Stimulated activated CD8-positive, alpha-beta memory T cell treated with anti-CD3 and anti-CD28 coated beads, Interleukin-15, amount 100 ng/mL, for 48 hours (primary cell): ENCODE results near the gene PARVG.
A peak's percentile ranks its signal among the peaks of the same experiment; 100 is the strongest.

Experiments
- DNase-seq, 2 donors: peaks; one replicate each; pipeline ENCODE4 v3.0.0-alpha.2; 2020; ENCODE audit warnings: low read depth in 2 of 2

Gene PARVG

DNA sequence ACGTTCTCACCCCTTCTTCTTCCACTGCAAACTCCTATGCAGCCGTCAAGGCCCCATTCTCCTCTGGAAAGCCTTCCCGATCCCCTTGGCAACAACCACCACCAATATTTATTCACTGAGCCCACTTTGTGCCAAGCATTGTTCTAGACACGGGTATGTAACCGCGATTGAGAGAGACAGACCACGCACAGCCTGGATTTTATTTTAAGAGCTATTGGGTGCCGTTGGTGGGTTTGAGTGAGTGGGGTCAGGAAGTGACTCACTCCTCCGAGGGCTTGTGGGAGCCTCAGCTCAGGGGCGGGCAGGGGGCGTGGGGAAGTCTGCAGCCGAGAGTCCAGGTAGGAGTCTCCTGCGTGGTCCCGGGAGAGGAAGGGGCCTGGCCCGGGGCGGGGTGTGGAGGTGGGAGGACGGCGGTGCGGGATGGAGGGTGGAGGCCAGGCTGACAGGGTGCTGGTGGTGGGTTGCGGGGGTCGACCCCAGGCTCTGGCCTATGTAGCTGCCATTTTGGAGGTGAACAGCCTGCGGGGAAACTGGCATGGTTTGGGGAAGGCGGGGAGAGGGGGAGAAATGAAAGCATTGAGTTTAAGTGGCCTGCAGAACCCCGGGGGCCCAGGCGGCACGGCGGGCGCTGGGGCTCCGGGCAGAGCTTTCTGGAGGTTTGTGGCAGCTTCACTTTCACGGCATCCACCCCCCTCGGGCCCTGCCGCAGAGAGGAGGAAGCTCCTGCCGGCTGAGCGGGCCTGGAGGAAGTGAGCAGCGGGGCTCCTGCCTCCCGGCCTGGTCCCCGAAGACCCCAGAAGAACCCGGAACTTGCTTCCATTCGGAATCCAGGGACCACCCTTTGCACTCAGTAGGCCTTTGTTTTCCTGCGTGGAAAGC is 547 bp downstream of the PARVG start:
- DNase-seq: peak; percentile 42 to 44

DNA sequence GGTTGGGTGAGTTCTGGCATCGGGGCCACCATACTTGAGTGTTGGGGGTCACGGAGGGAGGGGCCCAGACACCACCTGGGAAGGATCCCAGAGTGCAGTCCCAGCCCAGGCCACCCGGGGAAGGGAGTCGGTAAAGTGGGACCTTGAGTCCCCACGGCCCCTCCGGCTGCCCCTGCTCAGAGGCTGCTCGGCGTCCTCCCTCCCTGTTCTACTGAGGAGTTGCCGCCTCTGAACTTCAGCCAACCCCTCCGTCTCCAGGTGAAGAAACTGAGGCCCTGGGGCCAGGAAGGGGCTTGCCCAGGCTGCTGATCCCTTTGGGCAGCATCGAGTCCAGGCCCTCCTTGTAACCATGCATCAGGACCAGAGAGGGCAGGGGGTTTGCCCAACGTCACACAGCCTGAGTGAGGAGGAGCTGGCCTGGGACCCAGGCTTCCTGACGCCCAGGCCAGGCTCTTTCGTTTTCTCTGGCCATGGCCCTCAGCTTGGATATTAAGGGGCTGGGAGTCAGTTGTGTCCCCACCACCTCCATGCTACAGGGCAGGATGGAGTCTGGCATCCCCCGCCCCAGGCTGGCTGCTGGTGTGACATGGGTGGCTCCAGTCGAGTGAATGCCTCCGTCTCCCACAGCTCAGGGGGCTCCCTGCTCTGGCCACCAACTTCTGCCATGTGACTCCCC is 1.3 kb downstream of the PARVG start:
- DNase-seq: no peak

DNA sequence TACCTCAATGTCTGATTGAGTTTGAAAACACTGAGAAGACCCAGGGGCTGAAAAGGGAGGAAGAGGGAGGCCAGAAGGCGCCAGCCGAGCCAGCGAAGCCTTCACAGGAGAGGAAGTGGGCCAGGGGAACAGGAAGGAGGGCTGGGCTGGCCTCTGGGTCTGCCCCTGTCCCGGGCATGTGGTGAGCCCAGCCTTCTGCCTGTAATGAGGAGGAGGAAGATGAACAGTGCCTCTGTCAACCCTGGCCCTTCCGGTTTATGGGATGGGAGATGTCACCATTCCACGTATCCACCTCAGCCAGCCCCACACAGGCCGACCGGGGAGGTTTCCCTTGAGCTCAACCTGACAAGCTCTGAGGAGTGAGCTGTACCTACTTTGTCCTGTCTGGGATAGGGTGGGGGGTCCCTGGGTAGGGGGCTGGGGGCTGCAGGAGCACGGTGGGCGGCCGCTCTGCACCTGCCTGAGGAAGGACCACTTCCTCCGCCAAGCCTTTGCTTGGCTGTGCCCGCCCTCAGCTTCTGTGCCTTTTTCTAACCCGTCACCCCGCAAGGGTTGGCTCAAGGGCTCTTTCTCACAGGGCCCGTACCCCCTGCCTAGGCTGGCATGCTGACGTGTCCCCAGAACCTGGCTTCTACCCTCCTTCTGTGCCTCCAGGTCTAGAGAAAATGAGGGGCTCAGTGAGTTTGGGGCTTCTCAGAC is 2.0 kb downstream of the PARVG start:
- DNase-seq: peak in 1 of 2 donors; percentile 36

DNA sequence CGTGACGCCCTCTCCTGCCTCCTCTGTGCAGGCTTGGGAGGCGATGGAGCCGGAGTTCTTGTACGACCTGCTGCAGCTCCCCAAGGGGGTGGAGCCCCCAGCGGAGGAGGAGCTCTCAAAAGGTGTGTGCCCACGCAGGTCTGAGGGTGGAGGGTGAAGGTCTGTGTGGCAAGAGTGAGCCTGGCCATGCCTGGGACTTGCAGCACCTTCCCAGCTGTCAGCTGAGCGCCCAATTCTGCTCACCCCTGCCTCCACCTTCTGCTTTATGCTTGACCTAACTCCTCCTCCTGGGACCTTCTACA is 2.5 kb downstream of the PARVG start:
- no peak for DNase-seq

DNA sequence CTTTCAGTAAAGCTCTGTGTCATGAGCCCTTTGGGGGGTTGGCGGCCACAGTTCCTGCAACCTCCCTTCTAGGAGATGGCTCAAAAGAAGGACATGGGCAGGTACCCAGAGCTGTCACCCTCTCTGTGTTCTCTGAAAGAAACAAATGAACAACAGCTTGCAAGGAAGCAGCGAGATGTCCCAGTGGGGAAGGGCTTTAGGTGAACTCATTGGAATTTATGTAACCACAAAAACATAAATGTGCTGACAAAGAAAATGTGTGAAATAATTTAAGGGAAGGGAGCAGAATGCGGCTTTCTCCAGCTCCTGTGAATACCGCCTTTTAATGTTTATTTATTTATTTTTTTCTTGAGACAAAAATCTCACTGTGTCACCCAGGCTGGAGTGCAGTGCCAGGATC is 3.3 kb downstream of the PARVG start:
- no peak for DNase-seq

DNA sequence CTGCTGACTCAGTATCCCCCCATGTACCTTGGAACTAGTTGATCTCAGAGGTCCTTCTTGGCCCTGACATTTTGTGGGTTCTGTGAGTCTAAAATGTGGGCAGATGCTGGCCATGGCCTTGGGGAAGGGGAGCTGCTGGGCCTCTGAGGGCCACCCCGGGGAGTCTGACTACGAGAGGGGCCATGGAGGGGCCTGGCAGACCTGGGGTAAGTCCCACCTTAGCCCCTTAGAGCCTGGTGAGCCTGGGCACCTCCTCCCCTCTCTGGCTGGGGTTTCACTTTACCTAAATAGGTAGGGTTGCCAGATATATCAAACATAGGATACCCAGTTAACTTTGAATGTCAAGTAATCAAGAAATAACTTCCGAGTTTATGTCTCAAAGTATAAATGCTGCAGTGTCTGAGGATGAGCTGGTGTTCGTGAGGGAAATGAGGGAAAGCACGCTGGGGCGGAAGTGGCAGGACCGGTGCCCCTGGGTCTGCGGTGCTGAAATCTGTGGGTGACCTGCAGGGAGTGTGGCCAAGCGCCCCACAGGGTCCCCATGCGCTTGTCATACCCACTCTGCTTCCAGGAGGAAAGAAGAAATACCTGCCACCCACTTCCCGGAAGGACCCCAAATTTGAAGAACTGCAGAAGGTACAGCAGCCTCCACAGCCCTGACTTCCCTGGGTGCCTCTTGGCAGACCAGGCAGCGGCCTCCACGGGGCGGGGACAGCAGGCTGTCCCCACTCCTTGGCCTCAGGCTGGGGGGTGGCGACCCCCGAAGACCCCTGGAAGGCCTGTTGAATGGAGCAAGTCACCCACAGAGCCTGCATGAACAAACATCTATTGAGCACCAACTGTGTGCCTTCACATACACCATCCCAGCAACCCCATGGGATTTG is 4.8 kb downstream of the PARVG start:
- no peak for DNase-seq

DNA sequence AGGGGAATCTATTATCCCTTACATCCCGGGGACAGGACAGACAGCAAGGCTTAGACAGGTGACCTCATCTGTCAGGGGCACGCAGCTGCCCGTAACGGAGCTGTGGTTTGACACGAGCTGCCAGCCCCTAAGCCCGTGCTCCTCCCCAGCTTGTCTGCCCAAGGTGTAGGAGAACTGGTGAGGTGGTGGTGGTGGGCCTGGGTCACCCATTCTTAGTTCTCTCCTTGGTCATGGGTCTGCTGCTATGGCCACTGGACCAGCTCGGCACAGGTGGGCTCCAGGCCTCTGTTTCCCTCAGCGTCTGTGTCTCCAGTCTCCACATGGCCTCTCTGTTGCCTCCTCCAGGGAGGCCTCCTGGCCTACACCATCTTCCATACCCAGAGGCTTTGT is 5.4 kb downstream of the PARVG start:
- no peak for DNase-seq

DNA sequence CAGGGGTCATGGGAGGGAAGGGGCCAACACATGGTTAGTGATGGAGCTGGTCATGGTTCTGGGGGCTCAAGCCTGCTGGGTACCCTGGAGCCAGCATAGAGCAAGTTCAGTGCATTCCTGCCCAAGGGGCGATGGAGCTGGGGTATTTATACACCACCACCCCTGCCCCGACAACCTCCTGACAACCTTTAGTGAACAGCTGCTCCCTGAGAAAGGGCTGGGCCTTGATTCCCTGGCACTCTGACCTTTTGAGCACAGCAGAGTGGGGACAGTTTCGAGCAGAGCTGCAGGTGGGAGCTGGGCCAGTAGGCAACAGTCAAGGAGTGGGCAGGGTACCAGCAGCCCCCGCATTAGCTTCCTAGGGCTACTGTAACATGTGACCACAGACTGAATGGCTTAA is 6.0 kb downstream of the PARVG start:
- no peak for DNase-seq

DNA sequence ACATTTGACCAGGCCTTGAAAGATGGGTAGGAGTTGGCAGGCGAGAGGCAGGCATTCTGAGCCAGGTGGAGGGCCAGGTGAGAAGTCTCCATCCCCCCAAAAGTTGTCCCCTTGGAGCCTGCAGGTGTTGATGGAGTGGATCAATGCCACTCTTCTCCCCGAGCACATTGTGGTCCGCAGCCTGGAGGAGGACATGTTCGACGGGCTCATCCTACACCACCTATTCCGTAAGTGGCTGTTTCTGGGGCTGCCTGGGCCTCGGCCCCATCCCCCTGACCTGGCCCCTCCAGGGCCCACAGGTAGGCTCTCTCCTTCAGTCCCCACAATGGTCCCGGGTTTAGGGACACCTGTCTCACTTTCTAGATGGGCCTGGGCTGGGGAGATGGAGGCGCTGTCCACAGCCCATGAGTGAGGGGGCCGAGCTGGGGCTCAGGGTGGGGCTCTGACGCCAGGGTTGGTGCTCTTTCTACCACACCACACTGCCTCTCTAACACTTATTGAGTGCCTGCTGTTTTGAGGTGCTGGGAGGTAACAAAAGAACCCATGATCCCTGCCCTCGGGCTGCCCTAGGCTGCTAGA is 7.0 kb downstream of the PARVG start:
- no peak for DNase-seq

DNA sequence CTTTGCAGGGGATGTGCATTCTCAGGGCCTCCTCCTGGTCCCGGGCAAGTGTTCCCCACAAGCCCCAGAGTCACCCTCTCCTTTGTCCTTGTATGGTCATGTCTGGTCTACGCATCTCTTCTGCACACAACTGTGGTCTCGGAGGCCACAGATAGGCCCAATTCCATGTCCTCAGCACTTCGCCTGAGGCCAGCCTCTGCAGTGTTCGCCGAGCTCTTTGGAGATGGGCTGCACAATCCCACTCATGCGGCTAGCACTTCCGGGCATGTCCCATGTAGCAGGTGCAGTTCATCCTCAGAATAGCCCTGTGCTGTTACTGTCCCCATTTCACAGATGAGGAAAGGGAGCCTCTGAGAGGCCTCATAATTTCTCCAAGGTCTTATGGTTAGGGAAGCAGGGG is 7.6 kb downstream of the PARVG start:
- DNase-seq: no peak

DNA sequence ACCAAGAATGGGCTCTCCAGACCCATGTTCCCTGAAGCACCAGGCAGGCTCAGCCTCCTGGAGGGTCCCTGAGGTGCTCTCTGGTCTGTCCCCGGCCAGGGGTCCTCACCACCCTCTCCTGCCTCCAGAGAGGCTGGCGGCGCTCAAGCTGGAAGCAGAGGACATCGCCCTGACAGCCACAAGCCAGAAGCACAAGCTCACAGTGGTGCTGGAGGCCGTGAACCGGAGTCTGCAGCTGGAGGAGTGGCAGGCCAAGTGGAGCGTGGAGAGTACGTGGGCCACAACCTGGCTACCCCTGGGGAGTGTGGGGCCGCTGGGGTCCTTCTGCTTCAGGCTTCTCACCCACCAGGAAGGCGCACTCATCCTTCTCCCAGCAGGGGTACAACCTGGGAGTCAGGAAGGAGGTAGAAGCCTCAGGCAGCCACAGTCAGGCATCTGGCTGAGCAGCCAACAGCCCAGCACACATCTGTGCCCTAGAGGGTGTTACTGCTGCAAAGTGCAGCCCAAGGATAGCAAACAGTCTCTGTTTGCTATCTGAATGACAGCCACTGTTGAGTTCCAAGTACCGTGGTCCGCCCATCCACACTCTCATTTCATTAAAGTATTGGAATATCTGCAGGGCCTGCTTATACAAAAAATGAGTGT is 8.4 kb downstream of the PARVG start:
- DNase-seq: no peak

DNA sequence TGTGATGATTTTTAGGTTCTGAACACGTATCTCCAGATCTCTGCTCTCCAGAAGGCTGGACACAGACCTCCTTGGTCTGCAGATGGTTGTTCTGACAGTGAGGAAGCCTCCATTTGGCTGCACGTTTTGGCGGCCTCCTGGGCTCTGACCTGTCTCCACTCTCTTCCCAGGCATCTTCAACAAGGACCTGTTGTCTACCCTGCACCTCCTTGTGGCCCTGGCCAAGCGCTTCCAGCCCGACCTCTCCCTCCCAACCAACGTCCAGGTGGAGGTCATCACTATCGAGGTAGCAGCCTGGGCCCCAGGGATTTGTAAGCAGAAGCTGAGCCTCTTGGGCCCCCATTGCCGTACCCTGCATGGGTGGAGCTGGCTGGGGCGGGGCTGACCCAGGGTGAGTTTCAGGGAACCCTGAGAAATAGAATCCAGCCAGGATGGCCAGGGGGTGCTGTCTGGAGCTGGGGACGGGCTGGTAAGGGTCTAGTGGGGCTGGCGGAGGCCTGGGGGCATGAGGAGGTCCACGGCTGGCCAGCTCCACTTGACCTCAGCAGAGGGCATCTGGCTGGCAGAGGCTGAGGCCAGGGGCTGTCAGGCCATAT is 9.8 kb downstream of the PARVG start:
- DNase-seq: no peak

DNA sequence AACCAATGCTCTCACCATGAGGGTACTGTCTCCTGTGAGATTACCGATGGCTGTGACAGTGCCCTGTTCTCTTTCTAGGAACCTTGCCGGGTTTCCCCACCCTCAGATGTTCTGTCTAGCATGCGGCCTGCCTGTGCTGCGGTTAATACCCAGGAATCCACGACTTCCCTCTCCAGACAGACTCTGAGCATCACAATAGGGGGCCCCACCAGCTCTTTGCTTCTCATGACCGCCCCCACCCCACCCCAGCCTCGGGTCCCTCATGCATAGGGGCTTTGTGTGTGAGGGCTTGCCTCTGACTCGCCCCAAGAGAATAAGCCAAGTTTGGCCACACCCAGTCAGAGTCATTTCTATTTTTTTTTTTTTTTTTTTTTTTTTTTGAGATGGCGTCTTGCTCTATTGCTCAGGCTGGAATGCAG is 10.3 kb downstream of the PARVG start:
- peak; percentile 48 to 50 for DNase-seq

DNA sequence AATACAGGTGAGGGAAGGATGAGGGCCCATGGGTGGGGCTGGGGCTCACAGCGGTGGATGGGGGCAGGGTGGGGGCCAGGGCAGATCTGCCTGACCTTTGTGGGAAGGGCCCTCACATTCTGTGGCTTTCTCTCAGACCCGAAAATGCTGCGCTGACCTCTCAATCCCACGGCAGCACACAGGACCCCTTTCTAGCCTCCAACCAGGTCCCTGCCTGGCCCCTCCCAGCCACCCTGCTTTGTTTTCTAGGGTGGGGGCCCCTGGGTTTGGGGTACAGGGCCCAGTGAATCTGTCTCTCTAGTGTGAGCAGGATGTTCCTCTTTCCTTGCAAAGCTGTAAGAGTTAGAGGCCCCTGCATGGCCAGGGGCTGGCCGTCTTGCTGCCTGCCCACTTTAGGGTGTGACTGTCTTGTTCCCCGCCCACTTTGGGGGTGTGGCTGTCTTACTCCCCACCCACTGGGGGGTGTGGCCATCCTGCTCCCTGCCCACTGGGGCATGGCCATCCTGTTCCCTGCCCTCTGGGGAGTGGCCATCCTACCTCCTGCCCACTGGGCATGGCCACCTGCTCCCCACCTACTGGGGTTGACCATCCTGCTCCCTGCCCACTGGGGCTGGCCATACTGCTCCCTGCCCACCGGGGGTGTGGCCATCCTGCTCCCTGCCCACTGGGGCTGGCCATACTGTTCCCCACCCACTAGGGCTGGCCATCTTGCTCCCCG is 11.5 kb downstream of the PARVG start:
- no peak for DNase-seq

DNA sequence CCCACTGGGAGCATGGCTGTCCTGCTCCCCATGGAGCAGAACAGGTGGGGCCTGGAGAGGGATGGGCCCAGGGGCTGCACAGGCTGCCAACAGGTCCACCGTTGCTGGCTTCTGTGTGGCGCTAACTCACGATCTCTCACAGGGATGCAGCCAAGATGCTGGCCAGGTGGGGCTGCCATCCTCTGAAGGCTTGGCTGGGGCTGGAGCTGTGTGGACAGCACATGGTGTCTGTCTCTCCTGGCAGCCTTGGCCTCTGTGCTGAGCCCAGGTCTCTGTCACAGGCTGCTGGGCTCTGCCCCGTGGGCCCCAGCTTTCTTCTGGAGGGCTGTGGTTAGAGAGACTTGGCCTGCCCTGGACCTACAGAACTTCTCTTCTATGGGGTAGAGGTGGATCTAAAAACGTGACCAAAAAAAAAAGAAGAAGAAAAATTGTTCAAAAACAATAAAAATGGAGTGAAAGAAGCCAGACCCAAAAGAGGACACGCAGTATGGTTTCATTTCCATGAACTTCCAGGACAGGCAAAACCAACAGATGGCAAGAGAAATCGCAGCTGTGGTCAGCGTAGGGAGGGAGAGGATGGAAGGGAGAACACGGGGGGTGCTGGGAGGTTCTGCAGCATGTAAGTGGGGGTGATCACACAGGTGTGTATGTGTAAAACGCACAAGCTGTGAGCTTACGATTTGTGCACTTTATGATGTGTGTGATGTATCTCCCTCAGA is 12.2 kb downstream of the PARVG start:
- no peak for DNase-seq

DNA sequence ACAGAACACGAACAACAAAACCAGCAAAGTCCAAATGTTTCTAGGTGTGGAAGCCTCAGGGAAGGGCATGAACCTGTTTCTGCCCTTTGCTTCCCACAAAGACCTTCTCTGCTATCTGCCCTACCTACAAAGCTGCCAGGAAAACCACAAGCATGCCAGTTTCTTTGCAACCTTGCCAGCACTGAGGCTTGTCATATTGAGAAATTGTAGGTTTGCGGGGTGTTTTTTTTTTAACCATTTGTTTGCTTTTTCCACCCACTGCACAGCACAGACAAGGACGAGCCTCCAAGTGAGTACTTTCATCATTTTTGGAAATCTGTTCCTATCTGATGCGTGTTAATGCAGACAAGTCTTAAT is 12.8 kb downstream of the PARVG start:
- no peak for DNase-seq

DNA sequence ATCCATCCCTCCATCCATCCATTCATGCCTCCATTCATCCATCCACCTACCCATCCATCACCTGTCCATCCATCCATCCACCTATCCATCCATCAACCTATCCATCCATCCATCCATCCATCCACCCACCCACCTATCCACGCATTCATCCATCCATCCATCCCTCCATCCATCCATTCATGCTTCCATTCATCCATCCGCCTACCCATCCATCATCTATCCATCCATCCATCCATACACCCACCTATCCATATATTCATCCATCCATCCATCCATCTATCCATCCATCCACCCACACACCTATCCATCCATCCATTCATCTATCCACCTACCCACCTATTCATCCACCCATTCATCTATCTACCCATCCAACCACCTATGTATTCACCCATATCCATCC is 13.8 kb downstream of the PARVG start:
- DNase-seq: no peak

DNA sequence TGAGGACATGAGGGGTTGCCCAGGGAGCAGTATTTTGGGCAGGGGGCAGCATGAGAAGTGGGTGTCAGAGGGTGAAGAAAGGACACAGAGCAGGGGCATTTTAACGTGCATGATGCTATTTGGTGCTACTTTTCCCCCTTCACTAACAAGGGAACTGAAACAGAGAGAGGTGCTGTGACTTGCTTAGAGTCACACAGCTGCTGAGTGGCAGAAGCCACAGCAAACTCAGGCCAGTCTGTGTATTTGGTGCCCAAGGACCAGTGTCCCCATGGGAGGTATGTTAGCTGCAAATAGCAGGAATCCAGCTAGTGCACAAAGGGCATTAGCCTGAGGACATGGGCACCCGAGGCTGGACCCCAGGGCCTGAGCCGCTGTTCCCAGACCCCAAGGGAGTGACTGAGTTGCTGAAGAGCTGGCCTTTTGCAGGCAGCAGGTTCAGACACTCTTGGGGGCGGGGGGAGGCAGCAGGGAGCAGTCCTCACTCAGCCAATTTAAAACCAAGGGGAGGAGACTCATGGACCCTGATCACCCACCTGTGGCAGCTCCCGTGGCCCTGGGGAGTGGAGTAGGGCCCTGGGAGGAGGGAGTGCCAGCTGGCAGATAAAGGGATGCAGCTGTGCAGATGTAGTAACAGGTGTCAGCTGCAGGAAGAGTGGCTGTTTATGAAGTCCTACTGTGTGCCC is 14.6 kb downstream of the PARVG start:
- no peak for DNase-seq

DNA sequence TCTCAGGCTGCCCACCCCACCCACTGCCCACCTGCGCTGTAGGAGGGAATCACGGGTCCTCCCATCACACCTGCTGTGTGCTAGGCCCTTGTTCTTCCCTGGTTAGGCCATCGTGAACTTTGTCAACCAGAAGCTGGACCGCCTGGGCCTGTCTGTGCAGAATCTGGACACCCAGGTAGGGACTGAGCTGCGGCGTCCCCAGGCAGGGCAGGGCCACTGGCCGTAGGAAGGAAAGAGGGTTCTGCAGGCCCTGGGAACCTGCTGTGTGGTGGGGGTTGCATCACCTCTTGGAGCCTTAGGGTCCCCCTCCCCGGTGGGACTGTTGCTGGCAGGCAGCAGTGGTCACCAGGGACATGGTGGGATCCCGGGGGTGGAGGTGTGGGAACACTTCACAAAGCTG is 15.5 kb downstream of the PARVG start:
- DNase-seq: no peak
